KMS-11 (cell line): ENCODE measurements around the gene FASTKD3.

ENCODE experiments used
- H2AFZ ChIP-seq: fragments of 200-600 bp; sonication (generic); 2 replicates; pipeline ENCODE4 v1.6.1; 2016; ENCODE audit warnings: antibody characterized with exemption, mixed run types, low read depth
- H3K27ac ChIP-seq: fragments of 200-600 bp; sonication (generic); 2 replicates; pipeline ENCODE4 v1.6.1; 2016; ENCODE audit warnings: mild to moderate bottlenecking, mixed run types
- H3K27me3 ChIP-seq: fragments of 200-600 bp; sonication (generic); 2 replicates; pipeline ENCODE4 v1.6.1; 2017; ENCODE audit warnings: mild to moderate bottlenecking, low read depth, mixed run types, moderate library complexity; ENCODE audit not compliant: insufficient read depth
- H3K36me3 ChIP-seq: fragments of 200-600 bp; sonication (generic); 2 replicates; pipeline ENCODE4 v1.6.1; 2017; ENCODE audit warnings: mild to moderate bottlenecking, mixed run types; ENCODE audit not compliant: insufficient read depth
- H3K4me1 ChIP-seq: fragments of 200-600 bp; sonication (generic); 2 replicates; pipeline ENCODE4 v1.6.1; 2016; ENCODE audit warnings: mild to moderate bottlenecking, low read depth, mixed run types; ENCODE audit not compliant: poor library complexity, severe bottlenecking
- H3K4me2 ChIP-seq: fragments of 200-600 bp; sonication (generic); 2 replicates; pipeline ENCODE4 v1.7.0; 2016; ENCODE audit warnings: mild to moderate bottlenecking, mixed run types
- H3K4me3 ChIP-seq: fragments of 200-600 bp; sonication (generic); IDR thresholded peaks from 2 replicates; pipeline ENCODE4 v1.6.1; 2017; ENCODE audit warnings: low read depth, low read length, mixed read lengths; ENCODE audit not compliant: insufficient read depth
- H3K79me2 ChIP-seq: fragments of 200-600 bp; sonication (generic); 2 replicates; pipeline ENCODE4 v1.6.1; 2016; ENCODE audit warnings: low read depth, mixed run types; ENCODE audit not compliant: insufficient read depth
- H3K9ac ChIP-seq: fragments of 200-600 bp; sonication (generic); 2 replicates; pipeline ENCODE4 v1.6.1; 2016; ENCODE audit warnings: mild to moderate bottlenecking, mixed run types
- H4K20me1 ChIP-seq: fragments of 200-600 bp; sonication (generic); 2 replicates; pipeline ENCODE4 v1.6.1; 2016; ENCODE audit warnings: mild to moderate bottlenecking, mixed run types; ENCODE audit not compliant: insufficient read depth
- CTCF ChIP-seq: fragments of 200-600 bp; sonication (generic); conservative IDR thresholded peaks from 2 replicates; pipeline ENCODE4 v1.6.1; 2017; ENCODE audit warnings: low read depth, mild to moderate bottlenecking, antibody characterized with exemption, low read length, moderate library complexity, mixed read lengths

The FASTKD3 gene

GRCh38 chr5:7813576-7813975 is 55.3 kb downstream of the FASTKD3 start:
- Histone ChIP-seq H2AFZ (no peak overlapping the region), H3K4me1 (peaks cover 7% of the 10 kb centered on the region), H3K9ac (no peak overlapping the region), H3K4me3 (no peak overlapping the region), H4K20me1 (no peaks in the 10 kb centered on the region), H3K79me2 (no peaks in the 10 kb centered on the region), H3K27me3 (no peaks in the 10 kb centered on the region), H3K4me2 (no peak overlapping the region), H3K36me3 (no peaks in the 10 kb centered on the region), H3K27ac (no peak overlapping the region)
- TF ChIP-seq CTCF, result no peak

- no peaks in the 10 kb centered on the region for H3K36me3 ChIP-seq
- H2AFZ ChIP-seq, result no peak overlapping the region
- no peak overlapping the region for H3K9ac ChIP-seq
- H4K20me1 ChIP-seq, result no peaks in the 10 kb centered on the region
- no peak for TF ChIP-seq CTCF
- H3K27ac ChIP-seq, result no peak overlapping the region
- H3K4me1 ChIP-seq, result peaks cover 7% of the 10 kb centered on the region
- no peaks in the 10 kb centered on the region for H3K27me3 ChIP-seq
- H3K4me2 ChIP-seq, result no peak overlapping the region
- H3K79me2 ChIP-seq, result no peaks in the 10 kb centered on the region
- no peak overlapping the region for H3K4me3 ChIP-seq
Observed at GRCh38 chr5:7813007-7813406, 55.8 kb downstream of the FASTKD3 start.

- H3K4me2 ChIP-seq, result no peak overlapping the region
- H3K27ac ChIP-seq, result no peak overlapping the region
- H3K79me2 ChIP-seq, result no peaks in the 10 kb centered on the region
- H3K9ac ChIP-seq, result no peak overlapping the region
- H2AFZ ChIP-seq, result no peak overlapping the region
- peaks cover 7% of the 10 kb centered on the region for H3K4me1 ChIP-seq
- no peak overlapping the region for H3K4me3 ChIP-seq
- TF ChIP-seq CTCF, result no peak
- no peaks in the 10 kb centered on the region for H3K27me3 ChIP-seq
- H3K36me3 ChIP-seq, result no peaks in the 10 kb centered on the region
- no peaks in the 10 kb centered on the region for H4K20me1 ChIP-seq
Observed at GRCh38 chr5:7811715-7812114, 57.1 kb downstream of the FASTKD3 start.
